AG20443 (cell line): Measurements from ENCODE around the gene OXCT1.
"Not testable (repeated sequence)": the region's sequence is repeated elsewhere in the genome, so short reads cannot be mapped to it uniquely, and the experiment has no call there.

ENCODE experiments used
- DNase-seq: peaks from one replicate; pipeline ENCODE4 v3.0.0; 2012; ENCODE audit warnings: low spot score, mixed read lengths

The OXCT1 gene

GRCh38 chr5:41773799-41774198 is 96.4 kb downstream of the OXCT1 start:
- no peak for DNase-seq

GRCh38 chr5:41772785-41773442 is 97.3 kb downstream of the OXCT1 start:
- peak; percentile 21 for DNase-seq

GRCh38 chr5:41772056-41772455 is 98.2 kb downstream of the OXCT1 start:
- no peak for DNase-seq

GRCh38 chr5:41770799-41771198 is 99.4 kb downstream of the OXCT1 start:
- no peak for DNase-seq

- no peak for DNase-seq
Observed at GRCh38 chr5:41768692-41769091, 101.5 kb downstream of the OXCT1 start.

GRCh38 chr5:41764650-41765049 is 105.6 kb downstream of the OXCT1 start:
- DNase-seq = no peak

GRCh38 chr5:41763574-41763973 is 106.7 kb downstream of the OXCT1 start:
- no peak for DNase-seq

GRCh38 chr5:41763081-41763480 is 107.1 kb downstream of the OXCT1 start:
- peak; percentile 68 for DNase-seq

- DNase-seq = no peak
Observed at GRCh38 chr5:41762426-41762825, 107.8 kb downstream of the OXCT1 start.

- DNase-seq = no peak
Observed at GRCh38 chr5:41761663-41762062, 108.6 kb downstream of the OXCT1 start.

GRCh38 chr5:41755705-41756104 is 114.5 kb downstream of the OXCT1 start:
- no peak for DNase-seq

GRCh38 chr5:41754857-41755256 is 115.4 kb downstream of the OXCT1 start:
- DNase-seq = no peak

GRCh38 chr5:41751867-41752266 is 118.4 kb downstream of the OXCT1 start:
- DNase-seq = no peak

- DNase-seq = no peak
Observed at GRCh38 chr5:41748631-41749030, 121.6 kb downstream of the OXCT1 start.

GRCh38 chr5:41747708-41748107 is 122.5 kb downstream of the OXCT1 start:
- no peak for DNase-seq

GRCh38 chr5:41747301-41747700 is 122.9 kb downstream of the OXCT1 start:
- no peak for DNase-seq

- not testable (repeated sequence) for DNase-seq
Observed at GRCh38 chr5:41742608-41743007, 127.6 kb downstream of the OXCT1 start.

- no peak for DNase-seq
Observed at GRCh38 chr5:41738710-41739354, 131.4 kb downstream of the OXCT1 start.

- no peak for DNase-seq
Observed at GRCh38 chr5:41736641-41737040, 133.6 kb downstream of the OXCT1 start.

- DNase-seq = no peak
Observed at GRCh38 chr5:41735213-41735612, 135.0 kb downstream of the OXCT1 start.

GRCh38 chr5:41729381-41729780 is 140.8 kb downstream of the OXCT1 start:
- DNase-seq = not testable (repeated sequence)

- no peak for DNase-seq
Observed at GRCh38 chr5:41728281-41728680, 141.9 kb downstream of the OXCT1 start.

- DNase-seq = no peak
Observed at GRCh38 chr5:41722359-41722950, 147.8 kb downstream of the OXCT1 start.

- DNase-seq = no peak
Observed at GRCh38 chr5:41721516-41721915, 148.7 kb downstream of the OXCT1 start.
